HG03196 (cell line): ENCODE results near the gene VPS51.

Experiments used
- ATAC-seq: cut with Tn5 transposase; IDR thresholded peaks from one replicate; pipeline ENCODE4 v1.9.1; 2021; ENCODE audit not compliant: unreplicated experiment

VPS51 gene

DNA sequence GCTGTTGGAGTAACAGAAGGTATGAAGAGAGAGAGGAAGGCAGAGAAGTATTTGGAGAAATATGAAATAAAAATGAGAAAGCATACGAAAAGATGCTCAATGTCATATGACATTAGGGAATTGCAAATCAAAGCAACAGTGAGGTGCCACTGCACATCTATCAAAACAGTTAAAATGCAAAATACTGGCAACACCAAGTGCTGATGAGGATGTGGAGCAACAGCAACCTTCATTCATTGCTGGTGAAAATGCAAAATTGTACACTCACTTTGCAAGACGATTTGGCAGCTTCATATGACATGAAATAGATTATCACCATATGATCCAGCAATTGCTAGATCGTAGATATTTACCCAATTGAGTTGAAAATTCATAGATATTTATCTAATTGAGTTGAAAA is 64.6 kb downstream of the VPS51 start:
- ATAC-seq = no peak
